Liver (tissue), 9 donors: ENCODE results near the gene KCNN3. TPM values are rescaled to one million over a fixed set of nuclear protein-coding genes. Genes with fewer than 3 reads are reported as not detected.

Experiments used
- DNase-seq: peaks from one replicate; pipeline ENCODE4 v3.0.0-alpha.2; 2017; ENCODE audit warnings: low spot score
- H3K27ac ChIP-seq, 2 donors: one replicate each; pipeline ENCODE4 v1.7.0; 2013; ENCODE audit warnings: inconsistent platforms in 2 of 2, low read length in 2 of 2, control low read depth in 1 of 2, low read depth in 1 of 2, mild to moderate bottlenecking in 1 of 2
- H3K27me3 ChIP-seq, 4 donors: one replicate each; pipeline versions ENCODE4 v1.6.1 to v1.7.0; 2013; ENCODE audit warnings: low read length in 3 of 4, inconsistent platforms in 1 of 4, mild to moderate bottlenecking in 1 of 4, moderate library complexity in 1 of 4; ENCODE audit not compliant: control insufficient read depth in 4 of 4, insufficient read depth in 4 of 4
- H3K36me3 ChIP-seq, 4 donors: one replicate each; pipeline versions ENCODE4 v1.6.1 to v1.7.0; 2013; ENCODE audit warnings: low read length in 3 of 4, mild to moderate bottlenecking in 3 of 4, low read depth in 1 of 4, moderate library complexity in 1 of 4; ENCODE audit not compliant: control insufficient read depth in 4 of 4, insufficient read depth in 3 of 4
- H3K4me1 ChIP-seq, 4 donors: one replicate each; pipeline versions ENCODE4 v1.6.1 to v1.7.0; 2013; ENCODE audit warnings: low read length in 3 of 4, mild to moderate bottlenecking in 3 of 4, moderate library complexity in 1 of 4; ENCODE audit not compliant: control insufficient read depth in 4 of 4, insufficient read depth in 4 of 4
- H3K4me3 ChIP-seq, 3 donors: one replicate each; pipeline versions ENCODE4 v1.6.1 to v1.7.0; 2013; ENCODE audit warnings: low read length in 3 of 3, control low read depth in 1 of 3, low read depth in 1 of 3, mild to moderate bottlenecking in 1 of 3
- H3K9ac ChIP-seq, 2 donors: one replicate each; pipeline ENCODE4 v1.7.0; 2013; ENCODE audit warnings: low read length in 2 of 2, mild to moderate bottlenecking in 2 of 2, moderate library complexity in 2 of 2, control low read depth in 1 of 2, low read depth in 1 of 2
- H3K9me3 ChIP-seq, 4 donors: one replicate each; pipeline versions ENCODE4 v1.6.1 to v1.7.0; 2013; ENCODE audit warnings: low read length in 3 of 4; ENCODE audit not compliant: control insufficient read depth in 4 of 4
- EGR1 ChIP-seq, 2 donors: IDR thresholded peaks; 2 replicates each; pipeline ENCODE4 v1.6.1; 2016 to 2018; ENCODE audit warnings: antibody characterized with exemption in 2 of 2, low read depth in 2 of 2
- FOXA1 ChIP-seq: IDR thresholded peaks from 2 replicates; pipeline ENCODE4 v1.6.1; 2016; ENCODE audit warnings: antibody characterized with exemption
- FOXA2 ChIP-seq: IDR thresholded peaks from 2 replicates; pipeline ENCODE4 v1.6.1; 2016; ENCODE audit warnings: antibody characterized with exemption
- GABPA ChIP-seq, 2 donors: IDR thresholded peaks in 1 of 2; conservative IDR thresholded peaks in 1 of 2; 2 replicates each; pipeline ENCODE4 v1.6.1; 2016; ENCODE audit warnings: antibody characterized with exemption in 2 of 2, mild to moderate bottlenecking in 1 of 2, moderate library complexity in 1 of 2
- HNF4A ChIP-seq, 2 donors: conservative IDR thresholded peaks; 2 replicates each; pipeline ENCODE4 v1.6.1; 2016; ENCODE audit warnings: antibody characterized with exemption in 2 of 2, mild to moderate bottlenecking in 2 of 2
- HNF4G ChIP-seq: IDR thresholded peaks from 2 replicates; pipeline ENCODE4 v1.6.1; 2016; ENCODE audit warnings: antibody characterized with exemption
- JUND ChIP-seq, 2 donors: IDR thresholded peaks; 2 replicates each; pipeline ENCODE4 v1.6.1; 2016; ENCODE audit warnings: antibody characterized with exemption in 2 of 2
- NR2F2 ChIP-seq: IDR thresholded peaks from 2 replicates; pipeline ENCODE4 v1.6.1; 2016; ENCODE audit warnings: antibody characterized with exemption
- RXRA ChIP-seq, 2 donors: IDR thresholded peaks; 2 replicates each; pipeline ENCODE4 v1.6.1; 2017 to 2018; ENCODE audit warnings: antibody characterized with exemption in 2 of 2, mild to moderate bottlenecking in 1 of 2
- SP1 ChIP-seq: IDR thresholded peaks from 2 replicates; pipeline ENCODE4 v1.6.1; 2018; ENCODE audit warnings: antibody characterized with exemption, mild to moderate bottlenecking
- TAF1 ChIP-seq: conservative IDR thresholded peaks from 2 replicates; pipeline ENCODE4 v1.6.1; 2016; ENCODE audit warnings: antibody characterized with exemption, mild to moderate bottlenecking
- WGBS: extraction: QIAGEN DNeasy Blood & Tissue Kit; methylation state at CpG from one replicate; pipeline ENCODE4 v1.1.7; 2013; 5-methylcytosine and 5-hydroxymethylcytosine counted together
- polyA plus RNA-seq, 2 donors: library from polyadenylated mRNA; stranded (reverse) in 1 of 2; unstranded in 1 of 2; fragments of 200-250 nt in 1 of 2; fragments of >200 nt in 1 of 2; fragmentation: Nextera tagmentation in 1 of 2; extraction: Ambion mirVana in 1 of 2; gene quantifications; one replicate each; pipeline versions ENCODE4 v1.2.1 to v1.2.3, GENCODE V29; 2013 to 2015
- total RNA-seq, 2 donors: library from RNA; depleted of rRNA; stranded (reverse); fragments of >200 nt; gene quantifications; one replicate each; pipeline ENCODE4 v1.2.3, GENCODE V29; 2014
- TF ChIP-seq, protein P1 (sequence below): IDR thresholded peaks from 2 replicates; pipeline ENCODE4 v1.6.1; 2016; ENCODE audit warnings: antibody characterized with exemption
- TF ChIP-seq, protein P2 (sequence below): IDR thresholded peaks from 2 replicates; pipeline ENCODE4 v1.6.1; 2016; ENCODE audit warnings: antibody characterized with exemption
- TF ChIP-seq, protein P3 (sequence below): fragments of 150-350 bp; IDR thresholded peaks from 2 replicates; pipeline ENCODE4 v1.5.1; 2017; ENCODE audit warnings: improper control_type of control experiment, low read depth, low read length; ENCODE audit not compliant: missing input control
- TF ChIP-seq, protein P4 (sequence below): IDR thresholded peaks from 2 replicates; pipeline ENCODE4 v1.6.1; 2016; ENCODE audit warnings: antibody characterized with exemption, mild to moderate bottlenecking
- donor health status: healthy.
- donor health status: healthy.
- donor health status: healthy.
- donor health status: healthy.
- donor health status: healthy.

Gene KCNN3
- total and polyA plus RNA-seq, 4 donors, result 0.09 to 0.68 (median 0.15) TPM

DNA sequence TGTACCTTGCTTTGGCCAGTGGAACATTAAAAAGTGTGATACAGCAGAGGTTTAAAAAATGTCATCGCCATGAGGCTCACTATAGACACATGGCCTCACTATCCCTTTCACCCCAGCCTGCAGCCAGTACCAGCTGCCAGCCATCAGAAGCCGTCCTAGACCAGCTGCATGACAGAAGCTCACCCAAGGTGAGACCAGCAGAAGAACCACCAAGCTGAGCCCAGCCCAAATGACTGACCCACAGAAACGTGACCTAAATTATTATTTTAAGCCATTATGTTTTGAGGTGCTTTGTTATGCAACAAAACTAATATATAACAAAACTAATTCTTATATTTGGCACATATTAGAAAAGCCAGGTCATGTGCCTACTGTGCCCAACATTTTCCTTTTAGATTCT lies 91.1 kb downstream of the KCNN3 start (continued):
- TF ChIP-seq, protein P1, sequence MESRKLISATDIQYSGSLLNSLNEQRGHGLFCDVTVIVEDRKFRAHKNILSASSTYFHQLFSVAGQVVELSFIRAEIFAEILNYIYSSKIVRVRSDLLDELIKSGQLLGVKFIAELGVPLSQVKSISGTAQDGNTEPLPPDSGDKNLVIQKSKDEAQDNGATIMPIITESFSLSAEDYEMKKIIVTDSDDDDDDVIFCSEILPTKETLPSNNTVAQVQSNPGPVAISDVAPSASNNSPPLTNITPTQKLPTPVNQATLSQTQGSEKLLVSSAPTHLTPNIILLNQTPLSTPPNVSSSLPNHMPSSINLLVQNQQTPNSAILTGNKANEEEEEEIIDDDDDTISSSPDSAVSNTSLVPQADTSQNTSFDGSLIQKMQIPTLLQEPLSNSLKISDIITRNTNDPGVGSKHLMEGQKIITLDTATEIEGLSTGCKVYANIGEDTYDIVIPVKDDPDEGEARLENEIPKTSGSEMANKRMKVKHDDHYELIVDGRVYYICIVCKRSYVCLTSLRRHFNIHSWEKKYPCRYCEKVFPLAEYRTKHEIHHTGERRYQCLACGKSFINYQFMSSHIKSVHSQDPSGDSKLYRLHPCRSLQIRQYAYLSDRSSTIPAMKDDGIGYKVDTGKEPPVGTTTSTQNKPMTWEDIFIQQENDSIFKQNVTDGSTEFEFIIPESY, result no peak
- TF ChIP-seq NR2F2 (no peak), HNF4G (no peak)

DNA sequence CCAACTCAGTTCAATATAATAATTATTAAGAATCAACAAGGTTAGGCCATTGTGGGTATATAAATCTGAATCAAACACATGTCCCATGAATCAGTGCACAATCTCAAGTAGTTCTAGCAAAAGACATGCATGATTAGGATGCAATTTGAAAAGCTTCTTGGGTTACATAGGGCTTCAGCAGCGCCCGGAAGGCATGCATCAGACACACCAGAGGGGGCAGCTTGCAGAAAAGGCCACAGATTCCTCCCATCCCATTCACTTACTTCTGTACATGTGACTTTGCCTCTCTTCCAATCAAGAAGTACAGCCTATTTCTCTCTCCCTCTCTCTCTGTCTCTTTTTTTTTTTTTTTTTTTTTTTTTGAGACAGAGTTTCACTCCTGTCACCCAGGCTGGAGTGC lies 91.8 kb downstream of the KCNN3 start:
- WGBS, result 95% methylated on average over 2 of the region's 2 CpGs
- H3K27me3 ChIP-seq, result no peaks in the 10 kb centered on the region
- H3K9ac ChIP-seq, result no peak overlapping the region
- no peaks in the 10 kb centered on the region for H3K9me3 ChIP-seq
- DNase-seq, result no peak
- TF ChIP-seq, protein P2, sequence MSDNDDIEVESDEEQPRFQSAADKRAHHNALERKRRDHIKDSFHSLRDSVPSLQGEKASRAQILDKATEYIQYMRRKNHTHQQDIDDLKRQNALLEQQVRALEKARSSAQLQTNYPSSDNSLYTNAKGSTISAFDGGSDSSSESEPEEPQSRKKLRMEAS, result no peak
- TF ChIP-seq, protein P3, sequence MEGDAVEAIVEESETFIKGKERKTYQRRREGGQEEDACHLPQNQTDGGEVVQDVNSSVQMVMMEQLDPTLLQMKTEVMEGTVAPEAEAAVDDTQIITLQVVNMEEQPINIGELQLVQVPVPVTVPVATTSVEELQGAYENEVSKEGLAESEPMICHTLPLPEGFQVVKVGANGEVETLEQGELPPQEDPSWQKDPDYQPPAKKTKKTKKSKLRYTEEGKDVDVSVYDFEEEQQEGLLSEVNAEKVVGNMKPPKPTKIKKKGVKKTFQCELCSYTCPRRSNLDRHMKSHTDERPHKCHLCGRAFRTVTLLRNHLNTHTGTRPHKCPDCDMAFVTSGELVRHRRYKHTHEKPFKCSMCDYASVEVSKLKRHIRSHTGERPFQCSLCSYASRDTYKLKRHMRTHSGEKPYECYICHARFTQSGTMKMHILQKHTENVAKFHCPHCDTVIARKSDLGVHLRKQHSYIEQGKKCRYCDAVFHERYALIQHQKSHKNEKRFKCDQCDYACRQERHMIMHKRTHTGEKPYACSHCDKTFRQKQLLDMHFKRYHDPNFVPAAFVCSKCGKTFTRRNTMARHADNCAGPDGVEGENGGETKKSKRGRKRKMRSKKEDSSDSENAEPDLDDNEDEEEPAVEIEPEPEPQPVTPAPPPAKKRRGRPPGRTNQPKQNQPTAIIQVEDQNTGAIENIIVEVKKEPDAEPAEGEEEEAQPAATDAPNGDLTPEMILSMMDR, result no peak
- TF ChIP-seq EGR1 (IDR thresholded peaks at IDR 0.05; ENCODE audit: low read depth in 2 of 2) (no peak), FOXA2 (no peak), TAF1 (no peak), JUND (IDR thresholded peaks at IDR 0.05) (no peak), GABPA (IDR thresholded peaks at IDR 0.05 in 1 of 2, conservative IDR thresholded peaks at IDR 0.05 in 1 of 2) (no peak), FOXA1 (no peak), HNF4G (no peak), RXRA (IDR thresholded peaks at IDR 0.05) (no peak)
- TF ChIP-seq, protein P4, sequence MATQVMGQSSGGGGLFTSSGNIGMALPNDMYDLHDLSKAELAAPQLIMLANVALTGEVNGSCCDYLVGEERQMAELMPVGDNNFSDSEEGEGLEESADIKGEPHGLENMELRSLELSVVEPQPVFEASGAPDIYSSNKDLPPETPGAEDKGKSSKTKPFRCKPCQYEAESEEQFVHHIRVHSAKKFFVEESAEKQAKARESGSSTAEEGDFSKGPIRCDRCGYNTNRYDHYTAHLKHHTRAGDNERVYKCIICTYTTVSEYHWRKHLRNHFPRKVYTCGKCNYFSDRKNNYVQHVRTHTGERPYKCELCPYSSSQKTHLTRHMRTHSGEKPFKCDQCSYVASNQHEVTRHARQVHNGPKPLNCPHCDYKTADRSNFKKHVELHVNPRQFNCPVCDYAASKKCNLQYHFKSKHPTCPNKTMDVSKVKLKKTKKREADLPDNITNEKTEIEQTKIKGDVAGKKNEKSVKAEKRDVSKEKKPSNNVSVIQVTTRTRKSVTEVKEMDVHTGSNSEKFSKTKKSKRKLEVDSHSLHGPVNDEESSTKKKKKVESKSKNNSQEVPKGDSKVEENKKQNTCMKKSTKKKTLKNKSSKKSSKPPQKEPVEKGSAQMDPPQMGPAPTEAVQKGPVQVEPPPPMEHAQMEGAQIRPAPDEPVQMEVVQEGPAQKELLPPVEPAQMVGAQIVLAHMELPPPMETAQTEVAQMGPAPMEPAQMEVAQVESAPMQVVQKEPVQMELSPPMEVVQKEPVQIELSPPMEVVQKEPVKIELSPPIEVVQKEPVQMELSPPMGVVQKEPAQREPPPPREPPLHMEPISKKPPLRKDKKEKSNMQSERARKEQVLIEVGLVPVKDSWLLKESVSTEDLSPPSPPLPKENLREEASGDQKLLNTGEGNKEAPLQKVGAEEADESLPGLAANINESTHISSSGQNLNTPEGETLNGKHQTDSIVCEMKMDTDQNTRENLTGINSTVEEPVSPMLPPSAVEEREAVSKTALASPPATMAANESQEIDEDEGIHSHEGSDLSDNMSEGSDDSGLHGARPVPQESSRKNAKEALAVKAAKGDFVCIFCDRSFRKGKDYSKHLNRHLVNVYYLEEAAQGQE, result no peak
- no peaks in the 10 kb centered on the region for H3K36me3 ChIP-seq
- no peak overlapping the region for H3K4me3 ChIP-seq
- peaks cover 0 to 3% (median 0%) of the 10 kb centered on the region in 4 donors for H3K4me1 ChIP-seq
- no peak overlapping the region for H3K27ac ChIP-seq

DNA sequence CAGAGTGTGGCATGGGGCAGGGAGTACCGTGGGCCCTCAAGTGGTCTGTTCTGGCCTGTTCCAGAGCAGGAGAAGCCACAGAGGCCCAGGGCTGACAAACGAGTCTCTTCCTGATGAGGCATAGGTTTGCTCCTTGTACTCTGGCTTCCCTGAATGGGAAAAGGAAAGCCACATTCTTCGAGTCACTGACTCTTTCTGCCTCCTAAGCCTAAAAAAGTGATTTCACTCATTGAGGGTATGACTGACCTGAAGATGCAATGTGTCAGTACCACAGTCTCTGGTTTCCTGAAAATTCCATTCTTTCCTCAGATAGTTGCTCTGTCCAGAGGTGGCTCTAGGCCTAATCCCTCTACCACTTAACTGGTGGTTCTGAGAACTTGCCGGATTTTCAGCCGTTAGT lies 92.3 kb downstream of the KCNN3 start:
- no peaks in the 10 kb centered on the region for H3K27me3 ChIP-seq
- peaks cover 0 to 3% (median 0%) of the 10 kb centered on the region in 4 donors for H3K4me1 ChIP-seq
- no peaks in the 10 kb centered on the region for H3K9me3 ChIP-seq
- 86% methylated on average over 5 of the region's 5 CpGs for WGBS
- no peaks in the 10 kb centered on the region for H3K36me3 ChIP-seq
- H3K27ac ChIP-seq, result no peak overlapping the region
- H3K9ac ChIP-seq, result no peak overlapping the region
- no peak overlapping the region for H3K4me3 ChIP-seq
- DNase-seq, result no peak
- TF ChIP-seq, protein P1, result no peak
- no peak for TF ChIP-seq GABPA (IDR thresholded peaks at IDR 0.05 in 1 of 2, conservative IDR thresholded peaks at IDR 0.05 in 1 of 2)
- no peak for TF ChIP-seq EGR1 (IDR thresholded peaks at IDR 0.05; ENCODE audit: low read depth in 2 of 2)
- TF ChIP-seq SP1, result no peak
- TF ChIP-seq HNF4A (conservative IDR thresholded peaks at IDR 0.05), result no peak
- TF ChIP-seq, protein P2, result no peak
- TF ChIP-seq, protein P3, result no peak
- no peak for TF ChIP-seq JUND (IDR thresholded peaks at IDR 0.05)
- TF ChIP-seq TAF1, result no peak
